NCI-H2081 treated with DMSO at 0.1 percent for 48 hours (cell line): ENCODE measurements around the gene ADORA1.

Experiments
- DNase-seq: peaks from one replicate; lab custom pipeline; 2025; lab: John Stamatoyannopoulos, UW

The ADORA1 gene

GRCh38 chr1:203122159-203122558 lies 5.4 kb upstream of the ADORA1 start:
- DNase-seq: no peak

- DNase-seq: no peak
These were observed 3.5 kb upstream of the ADORA1 start for GRCh38 chr1:203124011-203124410.

GRCh38 chr1:203124546-203125317 lies 2.8 kb upstream of the ADORA1 start:
- no peak for DNase-seq

GRCh38 chr1:203126151-203126865 lies 1.2 kb upstream of the ADORA1 start:
- no peak for DNase-seq

- DNase-seq: no peak
These were observed 460 bp upstream of the ADORA1 start for GRCh38 chr1:203126866-203127665.

- DNase-seq: no peak
These were observed 847 bp downstream of the ADORA1 start for GRCh38 chr1:203128431-203128715.

- no peak for DNase-seq
These were observed 1.4 kb downstream of the ADORA1 start for GRCh38 chr1:203128716-203129500.

GRCh38 chr1:203129501-203130231 lies 2.1 kb downstream of the ADORA1 start:
- DNase-seq: no peak

- DNase-seq: no peak
These were observed 2.9 kb downstream of the ADORA1 start for GRCh38 chr1:203130358-203130985.

GRCh38 chr1:203131548-203132200 lies 4.1 kb downstream of the ADORA1 start:
- DNase-seq: no peak

- DNase-seq: no peak
These were observed 6.6 kb downstream of the ADORA1 start for GRCh38 chr1:203133970-203134725.

GRCh38 chr1:203135636-203136305 lies 8.2 kb downstream of the ADORA1 start:
- DNase-seq: no peak

GRCh38 chr1:203136409-203137042 lies 9.0 kb downstream of the ADORA1 start:
- no peak for DNase-seq

- DNase-seq: no peak
These were observed 9.8 kb downstream of the ADORA1 start for GRCh38 chr1:203137324-203137723.

- DNase-seq: no peak
These were observed 10.5 kb downstream of the ADORA1 start for GRCh38 chr1:203138066-203138465.

- DNase-seq: no peak
These were observed 12.5 kb downstream of the ADORA1 start for GRCh38 chr1:203139976-203140475.

- no peak for DNase-seq
These were observed 13.4 kb downstream of the ADORA1 start for GRCh38 chr1:203140743-203141520.

- no peak for DNase-seq
These were observed 14.6 kb downstream of the ADORA1 start for GRCh38 chr1:203142124-203142523.
